OCI-LY1 (cell line): ENCODE data around the gene LY86.
A peak's percentile ranks its signal among the peaks of the same experiment; 100 is the strongest.

ENCODE experiments used
- H2AFZ ChIP-seq: fragments of 200-600 bp; sonication (generic), shearing (Covaris generic); 2 replicates; pipeline ENCODE4 v1.6.0; 2014; ENCODE audit warnings: antibody characterized with exemption, mild to moderate bottlenecking, low read length
- H3F3A ChIP-seq: fragments of 200-600 bp; sonication (generic), shearing (Covaris generic); 2 replicates; pipeline ENCODE4 v1.6.0; 2014; ENCODE audit warnings: mild to moderate bottlenecking, antibody characterized with exemption, low read length, moderate library complexity; ENCODE audit not compliant: insufficient read depth
- H3K27ac ChIP-seq: fragments of 200-600 bp; sonication (generic); 2 replicates; pipeline ENCODE4 v1.5.1; 2014; ENCODE audit warnings: low read length, mixed run types, mild to moderate bottlenecking, low read depth; ENCODE audit not compliant: poor library complexity, severe bottlenecking
- H3K27me3 ChIP-seq: fragments of 200-600 bp; sonication (generic); 2 replicates; pipeline ENCODE4 v1.6.0; 2014; ENCODE audit warnings: antibody characterized with exemption, mild to moderate bottlenecking, low read length, moderate library complexity; ENCODE audit not compliant: insufficient read depth
- H3K36me3 ChIP-seq: fragments of 200-600 bp; sonication (generic); 2 replicates; pipeline ENCODE4 v1.6.1; 2014; ENCODE audit warnings: mild to moderate bottlenecking, antibody characterized with exemption, low read length, moderate library complexity, mixed read lengths; ENCODE audit not compliant: insufficient read depth
- H3K4me1 ChIP-seq: fragments of 200-600 bp; sonication (generic); 2 replicates; pipeline ENCODE4 v1.5.1; 2014; ENCODE audit warnings: mild to moderate bottlenecking, low read length, moderate library complexity; ENCODE audit not compliant: insufficient read depth, severe bottlenecking
- H3K4me2 ChIP-seq: fragments of 200-600 bp; sonication (generic), shearing (Covaris generic); 2 replicates; pipeline ENCODE4 v1.6.1; 2014; ENCODE audit warnings: low read length
- H3K4me3 ChIP-seq: fragments of 200-600 bp; sonication (generic); 2 replicates; pipeline ENCODE4 v1.5.1; 2014; ENCODE audit warnings: low read length, low read depth, mild to moderate bottlenecking, mixed read lengths; ENCODE audit not compliant: poor library complexity, severe bottlenecking
- H3K79me2 ChIP-seq: fragments of 200-600 bp; shearing (Covaris generic); 2 replicates; pipeline ENCODE4 v1.6.1; 2016; ENCODE audit warnings: mixed run types, low read length, mixed read lengths; ENCODE audit not compliant: insufficient read depth
- H3K9ac ChIP-seq: fragments of 200-600 bp; sonication (generic), shearing (Covaris generic); 2 replicates; pipeline ENCODE4 v1.6.1; 2014; ENCODE audit warnings: mild to moderate bottlenecking, low read length, mixed read lengths
- H3K9me2 ChIP-seq: fragments of 200-600 bp; sonication (generic), shearing (Covaris generic); 2 replicates; pipeline ENCODE4 v1.6.1; 2014; ENCODE audit warnings: low read depth, mild to moderate bottlenecking, low read length, mixed read lengths
- H3K9me3 ChIP-seq: fragments of 200-600 bp; shearing (Covaris generic); 2 replicates; pipeline ENCODE4 v1.6.1; 2014; ENCODE audit warnings: low read length, mixed read lengths
- H4K20me1 ChIP-seq: fragments of 200-600 bp; sonication (generic), shearing (Covaris generic); 2 replicates; pipeline ENCODE4 v1.6.0; 2016; ENCODE audit warnings: mild to moderate bottlenecking, low read length; ENCODE audit not compliant: insufficient read depth
- CTCF ChIP-seq: fragments of 200-600 bp; sonication (generic), shearing (Covaris generic); IDR thresholded peaks from 2 replicates; pipeline ENCODE4 v1.5.1; 2017; ENCODE audit warnings: mild to moderate bottlenecking, antibody characterized with exemption, low read length, moderate library complexity, mixed read lengths
- EZH2 ChIP-seq: fragments of 200-600 bp; sonication (generic), shearing (Covaris generic); IDR thresholded peaks from 2 replicates; pipeline ENCODE4 v1.8.0; 2017; ENCODE audit warnings: borderline replicate concordance, mixed run types, mild to moderate bottlenecking, antibody characterized with exemption, low read length, moderate library complexity, mixed read lengths

The LY86 gene

GRCh38 chr6:6543181-6543879 lies 45.2 kb upstream of the LY86 start:
- Histone ChIP-seq H2AFZ (no peak overlapping the region), H3K9me2 (no peaks in the 10 kb centered on the region), H3K4me1 (peaks cover 29% of the 10 kb centered on the region), H3K4me2 (peak overlapping the region; percentile 20; the same call in 1 of the 2 replicates), H3F3A (no peaks in the 10 kb centered on the region), H3K9ac (no peak overlapping the region), H4K20me1 (no peaks in the 10 kb centered on the region), H3K4me3 (no peak overlapping the region), H3K27me3 (peaks cover 13% of the 10 kb centered on the region; the same call in 1 of the 2 replicates), H3K36me3 (no peaks in the 10 kb centered on the region; the same call in 1 of the 2 replicates), H3K79me2 (no peaks in the 10 kb centered on the region), H3K9me3 (no peaks in the 10 kb centered on the region), H3K27ac (no peak overlapping the region)
- TF ChIP-seq CTCF (no peak), EZH2 (no peak)

- Histone ChIP-seq H4K20me1 (no peaks in the 10 kb centered on the region), H3K9me3 (no peaks in the 10 kb centered on the region), H3K27ac (no peak overlapping the region), H3K79me2 (no peaks in the 10 kb centered on the region), H3K4me3 (peak overlapping the region; percentile 57), H3F3A (no peaks in the 10 kb centered on the region), H3K9me2 (no peaks in the 10 kb centered on the region), H3K27me3 (peaks cover 13% of the 10 kb centered on the region; the same call in 1 of the 2 replicates), H3K9ac (peak overlapping the region; percentile 32; the same call in 1 of the 2 replicates), H2AFZ (no peak overlapping the region), H3K36me3 (no peaks in the 10 kb centered on the region; the same call in 1 of the 2 replicates), H3K4me1 (peaks cover 29% of the 10 kb centered on the region), H3K4me2 (peak overlapping the region; percentile 82)
- no peak for TF ChIP-seq EZH2
- no peak for TF ChIP-seq CTCF
These were observed 42.8 kb upstream of the LY86 start for GRCh38 chr6:6545616-6546317.

- H3K9me3 ChIP-seq, result no peaks in the 10 kb centered on the region
- no peaks in the 10 kb centered on the region for H3K9me2 ChIP-seq
- H3K27ac ChIP-seq, result peak overlapping the region; percentile 6
- H3K4me3 ChIP-seq, result peak overlapping the region; percentile 57
- H3K4me1 ChIP-seq, result peaks cover 29% of the 10 kb centered on the region
- no peaks in the 10 kb centered on the region; the same call in 1 of the 2 replicates for H3K36me3 ChIP-seq
- TF ChIP-seq CTCF (no peak), EZH2 (no peak)
- H2AFZ ChIP-seq, result no peak overlapping the region
- peak overlapping the region; percentile 82 for H3K4me2 ChIP-seq
- H3K27me3 ChIP-seq, result peaks cover 13% of the 10 kb centered on the region; the same call in 1 of the 2 replicates
- no peaks in the 10 kb centered on the region for H3F3A ChIP-seq
- H4K20me1 ChIP-seq, result no peaks in the 10 kb centered on the region
- H3K9ac ChIP-seq, result peak overlapping the region; percentile 32; the same call in 1 of the 2 replicates
- H3K79me2 ChIP-seq, result no peaks in the 10 kb centered on the region
These were observed 42.0 kb upstream of the LY86 start for GRCh38 chr6:6546318-6547109.
